Adrenal gland (tissue), 5 donors: ENCODE measurements around the gene DNAH9.

Experiments
- POLR2A ChIP-seq, 2 donors: fragments of 450-650 bp; IDR thresholded peaks; one replicate each; pipeline ENCODE4 v1.6.1; 2017; ENCODE audit warnings: antibody characterized with exemption in 2 of 2, mild to moderate bottlenecking in 2 of 2, moderate library complexity in 1 of 2
- TF ChIP-seq, protein P1 (sequence below), 6 experiments: fragments of 450-650 bp in 4 of 6; fragments of 200-600 bp in 2 of 6; sonication (generic) in 1 of 6; IDR thresholded peaks; 1 replicate in 5 of 6; 2 replicates in 1 of 6; pipeline versions ENCODE4 v1.5.1 to v1.8.0; 2016 to 2021; ENCODE audit warnings: antibody characterized with exemption in 6 of 6, mild to moderate bottlenecking in 2 of 6, moderate library complexity in 1 of 6
- donor health status: DM: no; HTN: no; CAD: no.

DNA sequence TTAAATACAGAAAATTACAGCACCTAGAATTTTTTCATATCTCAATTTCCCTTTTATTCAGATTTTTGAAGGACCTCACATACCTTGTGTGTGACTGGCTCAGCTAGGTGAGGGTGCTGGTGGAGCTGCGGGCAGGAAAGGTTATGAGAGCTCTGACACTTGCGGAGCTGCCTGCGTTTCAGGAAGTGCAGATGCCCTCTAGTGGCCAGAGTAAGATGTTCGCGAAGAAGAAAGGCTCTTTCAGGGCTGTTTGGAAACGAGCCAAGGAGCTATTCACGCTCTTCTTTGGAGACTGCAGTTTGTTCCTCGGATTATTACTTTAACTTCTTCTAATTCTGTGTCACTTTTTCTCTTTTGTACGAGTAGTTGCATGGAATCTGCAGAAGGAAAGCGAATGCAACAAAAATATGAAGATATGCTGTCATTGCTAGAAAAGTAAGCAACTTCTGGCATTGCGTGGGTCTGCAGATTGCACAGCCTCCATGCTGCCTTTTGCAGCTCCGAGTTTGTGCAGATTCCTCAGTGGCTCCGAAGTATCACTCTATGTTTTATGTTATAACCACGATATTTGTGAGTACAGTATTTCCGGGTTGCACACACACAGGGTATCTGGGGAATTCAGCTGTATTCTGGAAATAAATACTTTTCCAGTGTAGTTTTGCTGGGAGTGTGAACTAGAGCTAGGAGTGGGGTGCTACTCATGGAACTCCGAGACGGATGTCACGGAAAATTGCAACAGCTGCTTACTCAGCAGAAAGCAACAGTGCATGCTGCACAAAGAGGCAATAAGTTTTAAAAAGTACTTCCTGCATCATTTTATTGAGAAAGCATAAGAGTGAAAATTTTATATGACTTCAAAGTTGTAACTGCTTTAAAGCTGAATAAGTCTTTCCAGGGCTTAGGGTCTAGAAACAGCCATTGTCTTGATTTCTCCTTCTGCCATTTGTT, 46.3 kb downstream of the DNAH9 start:
- TF ChIP-seq, protein P1, sequence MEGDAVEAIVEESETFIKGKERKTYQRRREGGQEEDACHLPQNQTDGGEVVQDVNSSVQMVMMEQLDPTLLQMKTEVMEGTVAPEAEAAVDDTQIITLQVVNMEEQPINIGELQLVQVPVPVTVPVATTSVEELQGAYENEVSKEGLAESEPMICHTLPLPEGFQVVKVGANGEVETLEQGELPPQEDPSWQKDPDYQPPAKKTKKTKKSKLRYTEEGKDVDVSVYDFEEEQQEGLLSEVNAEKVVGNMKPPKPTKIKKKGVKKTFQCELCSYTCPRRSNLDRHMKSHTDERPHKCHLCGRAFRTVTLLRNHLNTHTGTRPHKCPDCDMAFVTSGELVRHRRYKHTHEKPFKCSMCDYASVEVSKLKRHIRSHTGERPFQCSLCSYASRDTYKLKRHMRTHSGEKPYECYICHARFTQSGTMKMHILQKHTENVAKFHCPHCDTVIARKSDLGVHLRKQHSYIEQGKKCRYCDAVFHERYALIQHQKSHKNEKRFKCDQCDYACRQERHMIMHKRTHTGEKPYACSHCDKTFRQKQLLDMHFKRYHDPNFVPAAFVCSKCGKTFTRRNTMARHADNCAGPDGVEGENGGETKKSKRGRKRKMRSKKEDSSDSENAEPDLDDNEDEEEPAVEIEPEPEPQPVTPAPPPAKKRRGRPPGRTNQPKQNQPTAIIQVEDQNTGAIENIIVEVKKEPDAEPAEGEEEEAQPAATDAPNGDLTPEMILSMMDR (IDR thresholded peaks at IDR 0.05): peak; percentile 68 to 80 (median 73)
- TF ChIP-seq POLR2A (IDR thresholded peaks at IDR 0.05): no peak
